ENCODE results near the gene MYO5A.
"Not testable (repeated sequence)": the region's sequence is repeated elsewhere in the genome, so short reads cannot be mapped to it uniquely, and the experiment has no call there.

MYO5A gene

DNA sequence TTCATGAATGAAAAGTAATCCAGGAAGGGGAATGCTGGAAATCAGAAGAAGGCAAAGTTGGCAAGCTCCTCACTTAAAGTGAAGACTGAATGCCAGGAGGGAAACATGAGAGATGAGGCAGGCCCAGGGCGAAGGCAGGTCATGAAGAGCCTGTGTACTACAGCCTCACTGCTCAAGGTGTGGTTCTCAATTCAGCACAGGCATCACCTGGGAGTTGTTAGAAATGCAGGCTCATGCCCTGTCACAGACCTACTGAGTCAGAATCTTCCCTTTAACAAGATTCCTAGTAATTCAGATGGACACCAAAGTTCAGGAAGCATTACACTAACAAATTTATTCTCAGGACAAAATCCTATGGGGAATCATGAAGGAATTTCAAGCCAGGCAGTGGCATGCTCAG lies 14.2 kb downstream of the MYO5A start:
- Mint-ChIP-seq H3K27ac (no peak overlapping the region), H3K4me3 (no peak overlapping the region)

GRCh38 chr15:52512869-52513268 lies 15.8 kb downstream of the MYO5A start:
- not testable (repeated sequence) for H3K27me3 Mint-ChIP-seq (ENCODE audit: low read depth); H3K27ac Mint-ChIP-seq; H3K4me3 Mint-ChIP-seq; H3K9me3 Mint-ChIP-seq; H3K36me3 Mint-ChIP-seq (ENCODE audit: low read depth); H3K4me1 Mint-ChIP-seq

More for the DNA sequence above, 14.2 kb downstream of the MYO5A start:
- no peaks in the 10 kb centered on the region for H3K27me3 Mint-ChIP-seq (ENCODE audit: low read depth)
- no peaks in the 10 kb centered on the region for H3K9me3 Mint-ChIP-seq
- H3K36me3 Mint-ChIP-seq (ENCODE audit: low read depth): no peaks in the 10 kb centered on the region
- TF ChIP-seq, protein P1, sequence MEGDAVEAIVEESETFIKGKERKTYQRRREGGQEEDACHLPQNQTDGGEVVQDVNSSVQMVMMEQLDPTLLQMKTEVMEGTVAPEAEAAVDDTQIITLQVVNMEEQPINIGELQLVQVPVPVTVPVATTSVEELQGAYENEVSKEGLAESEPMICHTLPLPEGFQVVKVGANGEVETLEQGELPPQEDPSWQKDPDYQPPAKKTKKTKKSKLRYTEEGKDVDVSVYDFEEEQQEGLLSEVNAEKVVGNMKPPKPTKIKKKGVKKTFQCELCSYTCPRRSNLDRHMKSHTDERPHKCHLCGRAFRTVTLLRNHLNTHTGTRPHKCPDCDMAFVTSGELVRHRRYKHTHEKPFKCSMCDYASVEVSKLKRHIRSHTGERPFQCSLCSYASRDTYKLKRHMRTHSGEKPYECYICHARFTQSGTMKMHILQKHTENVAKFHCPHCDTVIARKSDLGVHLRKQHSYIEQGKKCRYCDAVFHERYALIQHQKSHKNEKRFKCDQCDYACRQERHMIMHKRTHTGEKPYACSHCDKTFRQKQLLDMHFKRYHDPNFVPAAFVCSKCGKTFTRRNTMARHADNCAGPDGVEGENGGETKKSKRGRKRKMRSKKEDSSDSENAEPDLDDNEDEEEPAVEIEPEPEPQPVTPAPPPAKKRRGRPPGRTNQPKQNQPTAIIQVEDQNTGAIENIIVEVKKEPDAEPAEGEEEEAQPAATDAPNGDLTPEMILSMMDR (IDR thresholded peaks at IDR 0.05; ENCODE audit: unreplicated experiment in 3 of 3): no peak
- H3K4me1 Mint-ChIP-seq: peaks cover 6% of the 10 kb centered on the region

DNA sequence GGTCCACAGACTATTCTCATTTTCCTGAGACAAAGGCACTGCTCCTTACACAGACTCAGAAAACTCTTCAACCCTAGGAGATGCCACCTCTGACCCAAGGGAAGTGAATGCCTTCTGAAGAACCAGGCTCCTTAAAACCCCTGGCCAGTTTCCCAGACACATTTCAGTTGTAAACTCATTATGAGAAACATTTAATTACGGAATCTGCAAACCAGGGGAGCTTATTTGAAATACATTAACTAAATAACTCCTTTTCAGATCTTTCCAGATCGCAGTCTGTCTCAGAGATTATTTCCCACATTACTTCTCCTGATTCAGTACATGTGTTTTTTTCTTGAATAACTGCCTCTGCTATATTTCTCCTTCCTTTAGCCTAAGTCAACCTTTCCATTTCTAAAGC lies 17.6 kb downstream of the MYO5A start:
- Mint-ChIP-seq H3K4me3 (no peak overlapping the region), H3K27ac (no peak overlapping the region), H3K27me3 (ENCODE audit: low read depth) (no peaks in the 10 kb centered on the region), H3K4me1 (peaks cover 9% of the 10 kb centered on the region), H3K36me3 (ENCODE audit: low read depth) (no peaks in the 10 kb centered on the region), H3K9me3 (no peaks in the 10 kb centered on the region)
- TF ChIP-seq, protein P1 (IDR thresholded peaks at IDR 0.05; ENCODE audit: unreplicated experiment in 3 of 3): no peak

GRCh38 chr15:52509500-52510245 lies 19.0 kb downstream of the MYO5A start:
- Mint-ChIP-seq H3K36me3 (ENCODE audit: low read depth) (no peaks in the 10 kb centered on the region), H3K27me3 (ENCODE audit: low read depth) (no peaks in the 10 kb centered on the region), H3K9me3 (no peaks in the 10 kb centered on the region), H3K4me3 (no peak overlapping the region), H3K27ac (no peak overlapping the region), H3K4me1 (peaks cover 9% of the 10 kb centered on the region)
- TF ChIP-seq, protein P1 (IDR thresholded peaks at IDR 0.05; ENCODE audit: unreplicated experiment in 3 of 3): no peak

DNA sequence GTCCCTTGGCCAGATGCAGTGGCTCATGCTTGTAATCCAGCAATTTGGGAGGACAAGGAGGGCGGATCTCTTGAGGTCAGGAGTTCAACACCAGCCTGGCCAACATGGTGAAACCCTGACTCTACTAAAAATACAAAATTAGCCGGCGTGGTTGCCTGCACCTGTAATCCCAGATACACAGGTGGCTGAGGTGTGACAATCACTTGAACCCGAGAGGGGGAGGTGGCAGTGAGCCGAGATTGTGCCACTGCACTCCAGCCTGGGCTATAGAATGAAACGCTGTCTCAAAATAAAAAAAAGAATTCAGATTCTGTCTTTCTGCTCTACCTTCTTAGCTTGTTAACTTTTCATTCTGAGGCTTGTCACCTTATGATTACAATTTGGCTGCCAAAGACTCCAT lies 22.1 kb downstream of the MYO5A start:
- Mint-ChIP-seq H3K4me3 (no peak overlapping the region), H3K27me3 (ENCODE audit: low read depth) (no peaks in the 10 kb centered on the region), H3K36me3 (ENCODE audit: low read depth) (no peaks in the 10 kb centered on the region), H3K4me1 (peaks cover 9% of the 10 kb centered on the region), H3K9me3 (no peaks in the 10 kb centered on the region), H3K27ac (no peak overlapping the region)
- TF ChIP-seq, protein P1 (IDR thresholded peaks at IDR 0.05; ENCODE audit: unreplicated experiment in 3 of 3): no peak

GRCh38 chr15:52505151-52505550 lies 23.5 kb downstream of the MYO5A start:
- Mint-ChIP-seq H3K9me3 (no peaks in the 10 kb centered on the region), H3K36me3 (ENCODE audit: low read depth) (no peaks in the 10 kb centered on the region), H3K4me1 (peaks cover 5% of the 10 kb centered on the region), H3K27ac (no peak overlapping the region), H3K4me3 (no peak overlapping the region), H3K27me3 (ENCODE audit: low read depth) (no peaks in the 10 kb centered on the region)
- TF ChIP-seq, protein P1 (IDR thresholded peaks at IDR 0.05; ENCODE audit: unreplicated experiment in 3 of 3): no peak

All from nephron (organoid).